LNCAP (cell line): ENCODE measurements around the gene TMEM220.

Experiments used
- TF ChIP-seq, protein P1 (sequence below): fragments of 450-650 bp; IDR thresholded peaks from 2 replicates; pipeline ENCODE4 v1.5.1; 2017; ENCODE audit warnings: mild to moderate bottlenecking

The TMEM220 gene

DNA sequence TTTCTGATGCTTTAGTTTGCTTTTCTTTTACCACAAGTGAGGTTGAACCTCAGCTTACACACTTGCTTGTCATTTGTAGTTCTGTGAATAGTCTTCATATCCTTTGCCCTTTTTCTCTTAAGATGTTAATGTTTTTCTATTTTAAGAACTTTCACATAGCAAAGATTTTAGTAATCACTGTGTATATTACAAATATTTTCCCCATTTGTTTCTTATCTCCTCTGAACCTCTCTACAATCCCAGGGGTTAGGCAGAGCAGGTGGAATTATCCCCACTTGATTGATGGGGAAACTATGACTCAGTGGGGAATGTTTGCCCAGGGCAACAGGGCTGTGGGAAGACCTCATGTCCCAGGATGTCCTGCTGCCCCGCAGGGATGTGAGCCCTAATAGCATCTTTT lies 61.0 kb downstream of the TMEM220 start:
- TF ChIP-seq, protein P1, sequence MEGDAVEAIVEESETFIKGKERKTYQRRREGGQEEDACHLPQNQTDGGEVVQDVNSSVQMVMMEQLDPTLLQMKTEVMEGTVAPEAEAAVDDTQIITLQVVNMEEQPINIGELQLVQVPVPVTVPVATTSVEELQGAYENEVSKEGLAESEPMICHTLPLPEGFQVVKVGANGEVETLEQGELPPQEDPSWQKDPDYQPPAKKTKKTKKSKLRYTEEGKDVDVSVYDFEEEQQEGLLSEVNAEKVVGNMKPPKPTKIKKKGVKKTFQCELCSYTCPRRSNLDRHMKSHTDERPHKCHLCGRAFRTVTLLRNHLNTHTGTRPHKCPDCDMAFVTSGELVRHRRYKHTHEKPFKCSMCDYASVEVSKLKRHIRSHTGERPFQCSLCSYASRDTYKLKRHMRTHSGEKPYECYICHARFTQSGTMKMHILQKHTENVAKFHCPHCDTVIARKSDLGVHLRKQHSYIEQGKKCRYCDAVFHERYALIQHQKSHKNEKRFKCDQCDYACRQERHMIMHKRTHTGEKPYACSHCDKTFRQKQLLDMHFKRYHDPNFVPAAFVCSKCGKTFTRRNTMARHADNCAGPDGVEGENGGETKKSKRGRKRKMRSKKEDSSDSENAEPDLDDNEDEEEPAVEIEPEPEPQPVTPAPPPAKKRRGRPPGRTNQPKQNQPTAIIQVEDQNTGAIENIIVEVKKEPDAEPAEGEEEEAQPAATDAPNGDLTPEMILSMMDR, result no peak

DNA sequence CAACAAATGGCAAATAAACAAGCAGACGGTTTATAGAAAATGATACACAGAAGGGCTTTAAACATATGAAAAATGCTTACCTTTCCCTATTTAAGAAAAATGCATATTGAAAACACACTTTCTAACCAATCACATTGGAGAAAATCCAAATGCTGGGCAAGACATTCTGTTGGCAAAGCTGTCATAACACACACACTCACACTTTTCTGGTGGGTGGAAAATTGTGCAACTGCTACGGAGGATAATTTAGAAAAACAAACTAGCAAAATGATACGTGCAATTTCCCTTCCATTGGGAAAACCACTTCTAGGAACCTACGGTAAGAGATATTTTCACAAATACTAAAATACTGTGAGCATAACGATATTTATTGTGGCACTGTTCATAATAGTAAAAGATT lies 62.9 kb downstream of the TMEM220 start:
- TF ChIP-seq, protein P1, result no peak

DNA sequence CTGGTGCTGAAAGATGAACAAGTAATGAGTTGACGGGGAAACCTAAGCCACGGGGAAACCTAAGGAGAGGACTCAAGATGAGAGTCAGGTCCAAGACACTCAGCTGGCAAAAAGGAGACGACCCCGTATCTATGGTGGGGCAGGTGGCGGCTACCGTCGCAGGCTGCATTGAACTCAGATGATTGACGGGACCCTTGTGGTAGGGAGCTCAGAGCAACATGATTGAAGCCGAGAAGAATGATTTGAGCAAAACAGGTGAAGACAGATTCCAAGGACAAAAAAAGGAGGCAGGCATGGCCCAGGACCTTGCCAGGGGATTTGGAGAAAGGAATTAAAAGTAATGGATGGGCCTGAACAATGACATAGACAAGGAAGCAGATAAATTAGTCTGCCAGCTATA lies 65.3 kb downstream of the TMEM220 start:
- TF ChIP-seq, protein P1, result no peak
